A549 (cell line): Measurements from ENCODE around the gene WDR18. TPM values are rescaled to one million over a fixed set of nuclear protein-coding genes. Genes with fewer than 3 reads are reported as not detected.

Source experiments
- ATAC-seq, 2 experiments: fragments of 200-7000 bp in 1 of 2; fragments of >200 bp in 1 of 2; cut with Nextera tagmentation in 1 of 2; cut with Tn5 transposase in 1 of 2; 3 replicates each; pipeline versions ENCODE4 v1.8.0 to v1.9.1; 2018 to 2020; ENCODE audit warnings: mild to moderate bottlenecking in 1 of 2, moderate library complexity in 1 of 2
- CTCF ChIA-PET: fragments of 300-600 bp; sonication (Branson Sonifier 250); formaldehyde crosslinking; extraction: SDS; loops from one replicate; lab custom pipeline; 2021; ENCODE audit warnings: antibody characterized with exemption, inconsistent platforms; lab: Yijun Ruan, JAX
- POLR2A ChIA-PET: fragments of 350-600 bp; formaldehyde crosslinking; extraction: SDS; loops from one replicate; lab custom pipeline; 2021; ENCODE audit warnings: antibody characterized with exemption, inconsistent platforms; lab: Yijun Ruan, JAX
- DNase-seq, 2 experiments: peaks; one replicate each; pipeline versions ENCODE4 v3.0.0 to v3.0.0-alpha.2; 2011 to 2016; ENCODE audit warnings: low read depth in 1 of 2, low spot score in 1 of 2
- FAIRE-seq: peaks from 2 replicates; lab custom pipeline; 2011; peaks lifted over from hg19 to GRCh38; lab: Jason Lieb, UNC
- H3K27ac ChIP-seq, 2 experiments: fragments of >200 bp; sonication (Bioruptor Twin); formaldehyde crosslinking; 3 replicates each; pipeline ENCODE4 v1.5.1; 2016 to 2017
- H3K4me1 ChIP-seq: fragments of >200 bp; sonication (Bioruptor Twin); formaldehyde crosslinking; 3 replicates; pipeline ENCODE4 v1.6.1; 2016
- H3K4me2 ChIP-seq: fragments of >200 bp; sonication (Bioruptor Twin); formaldehyde crosslinking; 3 replicates; pipeline ENCODE4 v1.6.1; 2016
- H3K4me3 ChIP-seq: fragments of >200 bp; sonication (Bioruptor Twin); formaldehyde crosslinking; 3 replicates; pipeline ENCODE4 v1.5.1; 2016
- H3K9me3 ChIP-seq: fragments of >200 bp; sonication (Bioruptor Twin); formaldehyde crosslinking; 3 replicates; pipeline ENCODE4 v1.6.1; 2016
- BCL3 ChIP-seq: fragments of >200 bp; sonication (Bioruptor Twin); formaldehyde crosslinking; IDR thresholded peaks from 3 replicates; pipeline ENCODE4 v1.6.1; 2016
- CBX2 ChIP-seq: fragments of 200-600 bp; sonication (generic); IDR thresholded peaks from 2 replicates; pipeline ENCODE4 v1.6.1; 2016; ENCODE audit warnings: low read depth, mild to moderate bottlenecking, borderline replicate concordance
- CHD2 ChIP-seq: fragments of 150-350 bp; IDR thresholded peaks from 2 replicates; pipeline ENCODE4 v1.6.1; 2014; ENCODE audit warnings: low read length; ENCODE audit not compliant: partially characterized antibody
- CHD4 ChIP-seq: fragments of 200-600 bp; sonication (generic); IDR thresholded peaks from 2 replicates; pipeline ENCODE4 v1.6.1; 2016; ENCODE audit warnings: antibody characterized with exemption, mild to moderate bottlenecking, borderline replicate concordance
- ESRRA ChIP-seq: fragments of 150-350 bp; IDR thresholded peaks from 2 replicates; pipeline ENCODE4 v1.6.1; 2014; ENCODE audit warnings: mild to moderate bottlenecking, low read length, borderline replicate concordance
- FOSB ChIP-seq: fragments of 250-450 bp; sonication (Bioruptor Pico); IDR thresholded peaks from 2 replicates; pipeline ENCODE4 v1.5.0; 2020; ENCODE audit warnings: mild to moderate bottlenecking, moderate library complexity
- FOSL2 ChIP-seq, 2 experiments: fragments of 450-650 bp in 1 of 2; fragments of >200 bp in 1 of 2; sonication (Bioruptor Twin) in 1 of 2; formaldehyde crosslinking; IDR thresholded peaks; 2 replicates each; pipeline versions ENCODE4 v1.5.0 to v1.6.1; 2016 to 2020; ENCODE audit warnings: mild to moderate bottlenecking in 1 of 2, moderate library complexity in 1 of 2
- GATA3 ChIP-seq: IDR thresholded peaks from 2 replicates; pipeline ENCODE4 v1.6.1; 2012; ENCODE audit warnings: borderline replicate concordance
- HDAC2 ChIP-seq: fragments of 200-600 bp; sonication (generic); IDR thresholded peaks from 2 replicates; pipeline ENCODE4 v1.6.1; 2016
- HEYL ChIP-seq: fragments of 250-450 bp; sonication (Bioruptor Pico); IDR thresholded peaks from 2 replicates; pipeline ENCODE4 v1.8.0; 2021; ENCODE audit warnings: mild to moderate bottlenecking, moderate library complexity
- HMGXB4 ChIP-seq: fragments of 250-450 bp; sonication (Bioruptor Pico); IDR thresholded peaks from 2 replicates; pipeline ENCODE4 v1.5.0; 2021; ENCODE audit warnings: mild to moderate bottlenecking, moderate library complexity, borderline replicate concordance
- HOXB13 ChIP-seq: fragments of 250-450 bp; sonication (Bioruptor Pico); IDR thresholded peaks from 2 replicates; pipeline ENCODE4 v1.5.0; 2020; ENCODE audit warnings: low read depth, mild to moderate bottlenecking, moderate library complexity
- HOXB5 ChIP-seq: fragments of 250-450 bp; sonication (Bioruptor Pico); IDR thresholded peaks from 2 replicates; pipeline ENCODE4 v1.5.0; 2020; ENCODE audit warnings: mild to moderate bottlenecking, moderate library complexity
- KDM1A ChIP-seq: fragments of 200-600 bp; sonication (generic); IDR thresholded peaks from 2 replicates; pipeline ENCODE4 v1.6.1; 2016; ENCODE audit warnings: low read depth, mild to moderate bottlenecking
- KDM5A ChIP-seq: fragments of 200-600 bp; sonication (generic); IDR thresholded peaks from 2 replicates; pipeline ENCODE4 v1.6.1; 2016; ENCODE audit warnings: antibody characterized with exemption, mild to moderate bottlenecking
- MAZ ChIP-seq: fragments of 150-350 bp; IDR thresholded peaks from 2 replicates; pipeline ENCODE4 v1.6.1; 2014; ENCODE audit warnings: antibody characterized with exemption, low read depth, low read length, borderline replicate concordance
- NFE2L2 ChIP-seq: fragments of 150-350 bp; conservative IDR thresholded peaks from 2 replicates; pipeline ENCODE4 v1.6.1; 2014; ENCODE audit warnings: low read length
- NR3C1 ChIP-seq: fragments of >200 bp; sonication (Bioruptor Twin); formaldehyde crosslinking; IDR thresholded peaks from 3 replicates; pipeline ENCODE4 v1.6.1; 2017
- POLR2A ChIP-seq: IDR thresholded peaks from 2 replicates; pipeline ENCODE4 v1.6.1; 2012; ENCODE audit warnings: mild to moderate bottlenecking, low read length
- RAD21 ChIP-seq, 2 experiments: fragments of >200 bp in 1 of 2; sonication (Bioruptor Twin) in 1 of 2; formaldehyde crosslinking in 1 of 2; IDR thresholded peaks in 1 of 2; conservative IDR thresholded peaks in 1 of 2; 2 replicates in 1 of 2; 3 replicates in 1 of 2; pipeline ENCODE4 v1.6.1; 2012 to 2018; ENCODE audit warnings: inconsistent platforms in 1 of 2
- RARB ChIP-seq: fragments of 250-450 bp; sonication (Bioruptor Pico); IDR thresholded peaks from 2 replicates; pipeline ENCODE4 v1.8.0; 2021; ENCODE audit warnings: mild to moderate bottlenecking, moderate library complexity
- RFX5 ChIP-seq: fragments of 450-650 bp; IDR thresholded peaks from 2 replicates; pipeline ENCODE4 v1.7.1; 2014; ENCODE audit warnings: antibody characterized with exemption, mild to moderate bottlenecking, moderate library complexity
- RNF2 ChIP-seq: fragments of 200-600 bp; sonication (generic); IDR thresholded peaks from 2 replicates; pipeline ENCODE4 v1.6.1; 2016; ENCODE audit warnings: low read depth, mild to moderate bottlenecking, antibody characterized with exemption, moderate library complexity, borderline replicate concordance
- SMC3 ChIP-seq: fragments of >200 bp; sonication (Bioruptor Twin); formaldehyde crosslinking; IDR thresholded peaks from 3 replicates; pipeline ENCODE4 v1.6.1; 2018; ENCODE audit warnings: inconsistent platforms
- SREBF2 ChIP-seq: fragments of 450-650 bp; IDR thresholded peaks from 2 replicates; pipeline ENCODE4 v1.6.1; 2014; ENCODE audit warnings: mild to moderate bottlenecking, moderate library complexity
- TFCP2L1 ChIP-seq: fragments of 250-450 bp; sonication (Bioruptor Pico); IDR thresholded peaks from 2 replicates; pipeline ENCODE4 v1.5.0; 2021; ENCODE audit warnings: mild to moderate bottlenecking
- ZC3H11A ChIP-seq: fragments of 450-650 bp; IDR thresholded peaks from 2 replicates; pipeline ENCODE4 v1.6.1; 2014; ENCODE audit warnings: antibody characterized with exemption, mild to moderate bottlenecking
- ZFP36 ChIP-seq: fragments of 450-650 bp; IDR thresholded peaks from 2 replicates; pipeline ENCODE4 v1.6.1; 2014; ENCODE audit warnings: borderline replicate concordance; ENCODE audit not compliant: partially characterized antibody
- whole genome bisulfite sequencing: methylation state at CpG from one replicate; pipeline ENCODE4 v1.1.6; 2017; ENCODE audit errors: missing lambda C conversion rate; 5-methylcytosine and 5-hydroxymethylcytosine counted together
- polyA plus RNA-seq, 4 experiments: library from polyadenylated mRNA; depleted of rRNA in 3 of 4; stranded (reverse); fragments of >200 nt; fragmentation: RNase III in 1 of 4; extraction: RNeasy Plus Mini Kit Qiagen cat#74134 plus additional on column Dnase treatment in 1 of 4; gene quantifications; 2 replicates in 3 of 4; 3 replicates in 1 of 4; pipeline ENCODE4 v1.2.3, GENCODE V29; 2011 to 2017
- TF ChIP-seq, protein P1 (sequence below): fragments of >200 bp; sonication (Bioruptor Twin); formaldehyde crosslinking; IDR thresholded peaks from 3 replicates; pipeline ENCODE4 v1.5.1; 2016
- TF ChIP-seq, protein P2 (sequence below): IDR thresholded peaks from 2 replicates; pipeline ENCODE4 v1.6.1; 2012

Gene WDR18
- polyA plus RNA-seq, 2 of the 4 experiments (the other 2 are of a cell fraction), result 23.8 to 48.9 TPM

DNA sequence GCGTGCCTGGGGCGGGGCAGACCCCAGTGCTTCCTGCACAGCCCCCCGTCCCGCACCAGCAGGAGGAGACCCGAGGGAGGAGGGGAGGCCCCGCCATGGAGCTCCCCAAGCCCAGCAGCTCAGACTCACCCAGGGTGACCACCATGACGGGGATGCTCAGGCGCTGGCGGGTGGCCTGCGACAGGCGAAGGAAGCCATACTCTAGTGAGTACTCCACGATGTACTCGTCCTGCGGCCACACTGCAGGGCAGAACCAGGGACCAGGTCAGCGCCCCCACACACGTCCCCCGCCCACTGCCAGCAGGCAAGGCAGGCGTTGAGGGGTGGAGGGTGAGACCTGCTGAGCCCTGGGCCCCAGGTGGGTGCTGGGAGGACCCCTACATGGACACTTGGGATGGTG is 28.2 kb downstream of the WDR18 start:
- CTCF ChIA-PET, result interaction anchor here (2.7 kb wide), 1 partner anchor 232 kb away, joined by 6 read pairs; no protein-coding TSS in a partner anchor
- no peak for ATAC-seq
- H3K4me2 ChIP-seq, result no peak overlapping the region

GRCh38 chr19:1013218-1013617 is 29.1 kb downstream of the WDR18 start:
- DNase-seq, result no peak
- CTCF ChIA-PET, result interaction anchor here (2.7 kb wide), 1 partner anchor 231 kb away, joined by 6 read pairs; no protein-coding TSS in a partner anchor
- H3K4me3 ChIP-seq, result no peak overlapping the region
- TF ChIP-seq FOSL2 (IDR thresholded peaks at IDR 0.05) (no peak), FOSL2 (CRISPR knock-in tag; IDR thresholded peaks at IDR 0.05) (no peak), CHD4 (no peak), SMC3 (no peak), ZC3H11A (no peak), HDAC2 (no peak), KDM1A (no peak), KDM5A (no peak), HEYL (CRISPR knock-in tag) (no peak), HMGXB4 (CRISPR knock-in tag) (no peak), ESRRA (no peak), RAD21 (conservative IDR thresholded peaks at IDR 0.05 in 1 of 2, IDR thresholded peaks at IDR 0.05 in 1 of 2) (no peak), CHD2 (no peak), GATA3 (no peak), HOXB5 (CRISPR knock-in tag) (no peak), FOSB (CRISPR knock-in tag) (no peak), POLR2A (no peak), BCL3 (no peak), MAZ (no peak)
- TF ChIP-seq, protein P1, sequence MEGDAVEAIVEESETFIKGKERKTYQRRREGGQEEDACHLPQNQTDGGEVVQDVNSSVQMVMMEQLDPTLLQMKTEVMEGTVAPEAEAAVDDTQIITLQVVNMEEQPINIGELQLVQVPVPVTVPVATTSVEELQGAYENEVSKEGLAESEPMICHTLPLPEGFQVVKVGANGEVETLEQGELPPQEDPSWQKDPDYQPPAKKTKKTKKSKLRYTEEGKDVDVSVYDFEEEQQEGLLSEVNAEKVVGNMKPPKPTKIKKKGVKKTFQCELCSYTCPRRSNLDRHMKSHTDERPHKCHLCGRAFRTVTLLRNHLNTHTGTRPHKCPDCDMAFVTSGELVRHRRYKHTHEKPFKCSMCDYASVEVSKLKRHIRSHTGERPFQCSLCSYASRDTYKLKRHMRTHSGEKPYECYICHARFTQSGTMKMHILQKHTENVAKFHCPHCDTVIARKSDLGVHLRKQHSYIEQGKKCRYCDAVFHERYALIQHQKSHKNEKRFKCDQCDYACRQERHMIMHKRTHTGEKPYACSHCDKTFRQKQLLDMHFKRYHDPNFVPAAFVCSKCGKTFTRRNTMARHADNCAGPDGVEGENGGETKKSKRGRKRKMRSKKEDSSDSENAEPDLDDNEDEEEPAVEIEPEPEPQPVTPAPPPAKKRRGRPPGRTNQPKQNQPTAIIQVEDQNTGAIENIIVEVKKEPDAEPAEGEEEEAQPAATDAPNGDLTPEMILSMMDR, result no peak
- TF ChIP-seq, all 56 proteins: peak for 0
- Histone ChIP-seq H3K4me2 (no peak overlapping the region), H3K9me3 (no peaks in the 10 kb centered on the region), H3K27ac (no peak overlapping the region), H3K4me1 (peaks cover 23% of the 10 kb centered on the region)
- POLR2A ChIA-PET, result no interaction called here
- ATAC-seq, result no peak
- no peak for FAIRE-seq
- 83% methylated on average over 5 of the region's 10 CpGs for WGBS

More for the DNA sequence above, 28.2 kb downstream of the WDR18 start:
- H3K27ac ChIP-seq, result no peak overlapping the region
- no peaks in the 10 kb centered on the region for H3K9me3 ChIP-seq
- POLR2A ChIA-PET, result no interaction called here
- H3K4me1 ChIP-seq, result peaks cover 14% of the 10 kb centered on the region
- 99% methylated on average over 10 of the region's 18 CpGs for WGBS
- FAIRE-seq, result no peak
- TF ChIP-seq TFCP2L1 (CRISPR knock-in tag) (no peak), KDM1A (no peak), CBX2 (no peak), POLR2A (no peak), NFE2L2 (no peak), BCL3 (no peak), RNF2 (no peak), RFX5 (no peak), RARB (CRISPR knock-in tag) (no peak), ZFP36 (no peak), SREBF2 (no peak), GATA3 (no peak), RAD21 (conservative IDR thresholded peaks at IDR 0.05 in 1 of 2, IDR thresholded peaks at IDR 0.05 in 1 of 2) (no peak), NR3C1 (no peak), HMGXB4 (CRISPR knock-in tag) (no peak), HOXB13 (no peak)
- TF ChIP-seq, protein P2, sequence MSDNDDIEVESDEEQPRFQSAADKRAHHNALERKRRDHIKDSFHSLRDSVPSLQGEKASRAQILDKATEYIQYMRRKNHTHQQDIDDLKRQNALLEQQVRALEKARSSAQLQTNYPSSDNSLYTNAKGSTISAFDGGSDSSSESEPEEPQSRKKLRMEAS, result no peak
- TF ChIP-seq, all 56 proteins: peak for 0
- no peak overlapping the region for H3K4me3 ChIP-seq
- no peak for DNase-seq
